ENCODE results near the gene ADGRF5. TPM values are rescaled to one million over a fixed set of nuclear protein-coding genes. Genes with fewer than 3 reads are reported as not detected.
"Not testable (repeated sequence)": the region's sequence is repeated elsewhere in the genome, so short reads cannot be mapped to it uniquely, and the experiment has no call there.

Gene ADGRF5
- polyA plus RNA-seq, 1 donor: 28.9 TPM

DNA sequence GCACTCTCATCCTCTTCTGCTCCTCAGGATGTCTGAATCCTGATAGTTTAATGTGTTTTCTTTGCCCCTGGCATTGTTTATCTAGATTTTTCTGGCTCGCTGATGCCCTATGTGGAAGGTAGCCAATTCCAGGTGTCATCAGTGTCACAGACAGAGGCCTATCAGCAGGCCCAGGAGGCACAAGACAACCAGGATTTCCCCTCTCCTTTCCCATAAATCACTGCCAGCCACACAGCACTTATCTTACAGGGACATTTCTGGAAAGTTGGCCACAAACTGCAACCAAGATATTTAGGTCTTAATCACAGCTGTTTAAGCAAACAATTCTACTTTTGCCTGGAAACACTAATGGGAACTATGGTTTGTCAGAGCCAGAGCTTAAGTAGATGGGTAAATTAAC is 28.1 kb downstream of the ADGRF5 start:
- DNase-seq: no peak

DNA sequence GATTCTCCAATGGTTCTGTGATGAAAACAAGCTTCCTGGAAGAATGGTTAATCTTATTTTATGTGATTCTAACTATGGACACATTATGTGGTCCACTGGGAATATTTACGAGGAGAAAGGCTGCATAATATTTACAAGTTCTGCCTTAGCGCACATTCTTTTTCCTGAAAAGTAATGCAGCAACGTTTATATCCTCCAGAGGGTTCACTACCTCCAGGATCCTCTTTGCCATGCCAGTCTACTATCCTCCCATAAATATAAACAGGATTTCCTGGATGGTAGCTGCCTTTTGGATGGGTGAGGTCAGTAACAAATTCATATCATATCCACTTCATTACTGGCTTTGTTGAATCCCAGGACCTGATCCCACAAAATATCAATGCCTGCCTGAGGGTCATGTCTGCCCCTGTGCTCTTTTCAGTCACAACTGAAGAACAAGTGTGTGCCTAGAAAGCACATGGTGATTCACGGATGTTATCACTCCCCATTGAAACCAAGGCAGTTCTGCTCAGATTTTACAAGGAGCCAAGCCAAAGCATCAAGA is 30.4 kb downstream of the ADGRF5 start:
- DNase-seq: no peak

DNA sequence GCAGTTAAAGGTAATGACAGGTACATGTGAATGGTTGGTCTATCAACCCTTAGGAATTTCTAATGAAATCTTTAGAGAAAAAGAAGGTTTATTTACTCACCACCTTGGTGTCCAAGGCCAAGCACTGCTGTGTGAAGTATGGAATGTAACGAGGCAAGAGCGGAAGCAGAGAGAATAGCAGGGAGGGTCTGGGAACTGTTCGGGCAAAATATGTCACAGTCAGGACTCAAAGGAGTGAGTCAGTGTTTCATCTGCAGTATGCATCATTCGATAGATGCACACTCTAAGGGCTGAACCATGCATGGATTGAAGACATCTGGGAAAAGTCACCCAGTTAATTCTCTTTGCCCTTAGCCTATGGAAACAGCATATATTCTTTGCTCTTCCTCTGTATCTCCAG is 33.2 kb downstream of the ADGRF5 start:
- DNase-seq: no peak

DNA sequence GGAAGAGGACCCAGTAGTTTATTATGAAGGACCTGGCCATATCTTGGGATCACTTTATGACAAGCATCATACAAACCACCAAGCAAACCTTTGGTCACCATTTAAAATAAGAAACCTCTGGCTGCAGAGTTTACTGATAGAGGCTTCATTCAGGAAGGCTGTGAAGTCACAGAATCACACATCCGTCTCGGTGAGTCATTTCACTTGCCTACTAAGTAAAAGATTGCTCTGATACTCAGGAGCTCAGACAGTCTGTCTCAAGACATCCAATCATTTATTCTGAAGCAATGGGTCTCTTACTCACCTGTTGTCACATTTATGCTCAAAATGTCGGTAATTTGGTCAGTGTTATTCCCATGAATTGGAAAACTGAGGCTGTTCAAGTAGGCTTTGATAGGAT is 33.7 kb downstream of the ADGRF5 start:
- DNase-seq: no peak

DNA sequence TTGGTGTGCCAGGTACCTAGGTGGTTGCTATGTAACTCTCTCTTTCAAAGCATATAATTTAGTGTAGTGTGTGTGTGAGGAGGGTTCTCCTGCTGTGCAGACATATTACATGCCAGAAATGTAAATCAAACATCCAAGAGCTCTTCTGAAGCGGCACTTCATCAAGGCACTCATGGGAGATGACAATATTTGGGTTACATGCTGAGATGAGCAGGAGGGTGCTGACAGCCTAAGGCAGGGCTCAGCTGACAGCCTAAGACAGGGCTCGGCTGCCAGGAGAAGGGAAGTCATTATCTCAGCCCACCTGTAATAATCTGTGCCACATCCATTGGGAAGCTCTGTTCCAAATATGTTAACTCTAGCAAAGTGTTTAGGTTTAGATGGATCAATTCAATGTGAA is 39.1 kb downstream of the ADGRF5 start:
- DNase-seq: no peak

DNA sequence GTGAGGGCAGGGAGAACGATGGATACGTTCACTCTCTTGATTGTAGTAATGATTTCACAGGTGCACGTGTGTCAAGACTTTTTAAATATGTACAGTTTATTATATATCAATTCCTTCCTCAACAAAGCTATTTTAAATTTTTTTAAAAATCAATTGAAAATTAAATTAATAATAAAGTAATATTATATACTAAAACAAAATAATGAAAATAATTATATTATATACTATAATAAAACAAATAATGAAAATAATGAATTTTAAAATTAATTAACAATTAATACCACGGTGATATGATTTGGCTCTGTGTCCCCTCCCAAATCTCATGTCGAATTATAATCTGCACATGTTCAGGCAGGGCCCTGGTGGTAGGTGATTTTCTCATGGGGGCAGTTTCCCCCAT is 42.7 kb downstream of the ADGRF5 start:
- DNase-seq: no peak

DNA sequence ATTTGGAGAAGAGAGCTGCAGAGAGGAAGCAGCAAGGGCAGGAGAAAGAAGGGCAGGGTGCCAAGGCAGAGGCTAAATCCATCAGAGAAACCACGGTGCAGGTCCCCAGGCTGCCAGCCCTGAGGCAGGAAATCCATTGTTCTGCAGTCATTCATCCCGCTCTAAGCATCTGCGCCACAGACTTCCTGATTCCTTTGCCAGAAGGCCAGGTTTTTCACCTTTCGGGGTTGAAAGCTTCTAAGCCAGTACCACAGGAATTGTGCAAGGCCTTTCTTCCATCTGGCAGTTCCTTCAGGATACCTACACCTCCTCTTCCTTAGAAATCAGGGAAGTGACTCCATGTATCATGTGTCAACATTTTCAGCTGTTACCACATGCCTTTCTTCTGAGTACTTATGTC is 45.6 kb downstream of the ADGRF5 start:
- peak; percentile 11 for DNase-seq

DNA sequence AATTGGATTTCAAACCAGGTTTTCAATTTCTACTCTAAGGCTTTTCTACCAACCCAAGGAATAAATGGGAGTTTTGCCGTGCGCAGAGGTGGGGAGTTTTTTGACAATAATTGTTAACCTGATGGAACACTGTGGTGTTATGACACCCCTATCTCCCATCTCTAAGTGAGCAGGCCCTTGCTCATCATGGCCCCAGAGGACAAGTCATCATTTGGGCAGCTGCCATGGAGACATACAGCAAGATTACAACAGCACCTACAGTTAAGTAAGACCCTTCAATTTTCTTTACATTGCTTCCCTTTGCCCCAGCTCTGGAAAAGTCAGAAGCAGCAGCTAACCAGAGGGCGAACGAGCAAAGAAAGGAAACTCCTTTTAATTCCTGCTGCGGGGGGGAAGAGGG is 54.3 kb downstream of the ADGRF5 start:
- DNase-seq: no peak

DNA sequence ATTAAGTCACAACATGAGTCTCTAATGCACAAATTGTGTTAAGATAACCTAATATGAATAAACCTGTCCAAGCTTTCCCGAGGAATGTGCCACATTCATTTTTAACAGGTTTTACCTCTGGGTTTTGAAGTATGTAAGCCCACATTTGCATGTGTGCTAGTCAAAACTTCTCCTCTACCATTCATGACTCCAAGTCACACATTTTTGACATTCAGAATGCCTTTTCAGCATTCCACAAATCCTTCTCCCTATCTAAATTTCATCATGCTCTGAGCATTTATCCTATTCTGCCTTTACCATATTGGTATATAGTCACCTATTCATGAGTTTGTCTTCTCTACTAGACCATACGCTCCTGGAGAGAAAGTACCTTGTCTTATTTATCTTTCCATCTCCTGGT is 56.5 kb downstream of the ADGRF5 start:
- no peak for DNase-seq

DNA sequence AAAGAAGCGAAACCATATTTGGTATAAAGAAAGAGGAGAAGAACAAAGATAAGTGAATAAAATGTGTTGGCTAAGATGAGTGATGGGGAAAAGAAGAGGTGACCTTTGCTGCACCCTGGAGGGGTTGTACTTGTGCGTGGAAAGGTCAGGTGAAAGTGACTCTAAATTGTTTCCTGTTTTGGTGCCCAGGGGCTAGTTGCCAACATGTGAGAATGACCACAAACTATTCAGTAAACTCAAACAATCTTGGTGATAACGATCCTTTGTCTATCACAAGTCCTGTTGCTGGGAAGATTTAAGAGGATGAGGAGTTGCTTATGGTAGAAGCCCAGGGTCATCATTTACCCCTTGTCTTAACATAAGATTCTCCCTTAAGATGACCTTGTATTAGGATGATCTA is 57.9 kb downstream of the ADGRF5 start:
- DNase-seq: no peak

DNA sequence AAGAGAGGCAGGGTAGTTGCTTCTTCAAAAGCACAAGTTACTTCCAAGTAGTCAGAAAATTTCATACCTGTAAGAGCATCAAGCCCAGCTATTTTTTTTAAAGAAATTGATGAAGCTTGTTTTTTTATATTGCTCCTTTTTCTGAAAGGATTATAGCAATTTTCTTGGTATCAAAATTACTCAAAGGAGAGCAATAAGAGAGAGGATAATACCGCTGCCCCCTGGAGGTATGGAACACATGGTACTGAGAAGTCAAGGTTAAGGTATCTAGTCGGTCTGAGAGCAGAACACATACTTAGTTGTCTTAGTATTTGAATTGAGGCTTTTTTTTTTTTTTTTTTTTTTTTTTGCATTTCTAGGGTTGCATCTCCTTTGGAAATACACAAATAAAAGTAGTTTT is 59.4 kb downstream of the ADGRF5 start:
- no peak for DNase-seq

DNA sequence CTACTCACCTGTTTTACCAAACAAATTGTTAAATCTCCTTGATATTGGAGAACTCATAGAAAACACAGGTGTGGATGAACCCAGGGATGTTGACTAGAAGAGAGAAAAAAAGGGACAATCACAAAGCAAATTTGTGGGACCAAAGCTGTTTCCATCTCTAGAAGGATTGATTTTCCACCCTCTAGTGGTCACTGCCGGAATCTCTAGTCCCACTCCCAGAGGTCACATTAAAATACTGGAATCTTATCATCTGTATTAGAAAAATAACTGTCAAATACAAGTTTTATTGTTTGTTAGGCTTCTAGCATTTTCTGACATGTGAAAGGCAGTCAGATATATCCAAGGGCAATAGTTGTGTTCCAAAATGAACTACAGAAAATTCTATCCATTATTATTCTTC is 65.8 kb downstream of the ADGRF5 start:
- DNase-seq: not testable (repeated sequence)

DNA sequence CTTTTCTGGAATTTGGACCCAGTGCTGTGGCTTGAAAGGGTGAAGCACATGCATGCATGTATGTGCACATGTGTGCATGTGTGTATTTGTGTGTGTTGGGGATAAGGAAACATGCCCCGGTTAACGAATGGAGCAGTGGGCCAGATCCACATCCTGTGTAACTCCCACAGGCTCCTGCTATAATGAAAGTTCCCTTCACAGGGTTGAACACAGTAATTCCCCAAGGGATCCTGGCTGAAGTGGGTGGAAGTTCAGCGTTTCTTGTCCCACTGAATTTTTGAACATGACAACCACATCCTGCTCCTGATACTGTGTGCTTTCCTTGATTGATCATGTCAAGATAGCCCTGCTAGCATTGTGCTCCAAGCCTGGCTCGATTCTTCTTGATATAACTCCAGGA is 70.2 kb downstream of the ADGRF5 start:
- DNase-seq: not testable (repeated sequence)

DNA sequence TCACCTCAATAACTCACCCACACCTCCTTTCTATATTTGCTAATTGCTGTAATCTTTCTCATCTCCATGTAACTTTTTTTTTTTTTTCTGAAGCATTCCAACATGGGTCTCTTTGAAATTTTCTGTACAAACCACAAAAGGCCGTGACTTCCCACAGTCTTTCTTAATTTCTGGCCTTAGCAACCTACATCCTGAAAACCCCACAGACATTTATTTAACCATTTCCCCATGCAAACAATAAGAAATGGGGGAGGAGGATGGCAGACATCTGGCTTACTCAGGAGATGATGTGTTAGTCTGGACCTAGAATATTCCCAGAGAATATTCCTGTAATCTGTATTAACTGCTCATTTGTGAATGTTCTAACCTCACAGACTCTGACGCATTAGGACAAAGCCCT is 70.9 kb downstream of the ADGRF5 start:
- DNase-seq: no peak

DNA sequence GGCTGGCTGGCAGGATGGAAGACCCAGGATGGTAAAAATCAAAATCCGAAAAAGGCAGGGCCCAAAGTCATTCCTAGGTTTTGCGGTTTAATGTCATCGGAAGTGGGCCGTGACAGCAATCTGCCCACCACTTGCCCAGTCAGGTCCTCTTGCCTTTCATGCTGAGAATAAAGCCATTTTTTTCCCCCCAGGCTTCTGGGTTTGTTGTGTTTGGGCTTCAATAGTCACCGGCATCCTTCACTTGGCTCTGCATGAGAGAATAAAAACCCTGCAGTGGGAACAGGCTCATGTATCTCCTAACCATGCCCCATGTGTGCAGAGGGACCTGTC is 72.4 kb downstream of the ADGRF5 start:
- DNase-seq: peak; percentile 10

DNA sequence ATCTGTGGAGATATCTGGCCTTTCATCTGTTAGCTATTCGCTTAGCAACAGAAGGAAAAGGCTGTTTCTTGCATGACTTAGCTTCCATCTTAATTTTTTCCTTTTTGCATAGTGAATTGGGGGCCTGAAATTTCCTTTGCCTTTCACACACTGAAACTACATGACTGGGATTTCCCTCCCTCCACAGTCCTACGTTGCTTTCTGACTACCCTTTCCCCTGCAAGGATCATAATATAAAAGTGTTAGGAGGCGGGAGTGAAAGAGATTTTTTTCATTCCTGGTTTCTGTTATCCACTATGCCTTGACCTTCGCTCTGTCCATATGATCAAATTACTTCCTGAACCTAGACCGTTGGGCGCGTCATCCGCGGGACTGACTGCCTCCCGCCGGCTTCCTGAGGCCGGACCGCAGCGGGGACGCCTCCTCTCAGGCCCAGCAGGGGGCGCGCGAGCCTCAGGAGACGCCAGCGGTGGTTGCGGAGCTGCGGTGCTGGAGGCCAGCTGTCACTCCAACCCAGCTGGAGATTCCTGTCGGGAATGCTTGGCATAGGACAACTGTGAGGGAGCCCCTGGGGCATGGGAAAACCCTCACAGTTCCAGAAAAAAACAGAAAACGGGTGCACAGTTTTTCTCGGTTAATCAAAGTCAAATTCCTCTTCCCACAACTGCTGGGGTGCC is 72.9 kb downstream of the ADGRF5 start:
- DNase-seq: peak; percentile 80

DNA sequence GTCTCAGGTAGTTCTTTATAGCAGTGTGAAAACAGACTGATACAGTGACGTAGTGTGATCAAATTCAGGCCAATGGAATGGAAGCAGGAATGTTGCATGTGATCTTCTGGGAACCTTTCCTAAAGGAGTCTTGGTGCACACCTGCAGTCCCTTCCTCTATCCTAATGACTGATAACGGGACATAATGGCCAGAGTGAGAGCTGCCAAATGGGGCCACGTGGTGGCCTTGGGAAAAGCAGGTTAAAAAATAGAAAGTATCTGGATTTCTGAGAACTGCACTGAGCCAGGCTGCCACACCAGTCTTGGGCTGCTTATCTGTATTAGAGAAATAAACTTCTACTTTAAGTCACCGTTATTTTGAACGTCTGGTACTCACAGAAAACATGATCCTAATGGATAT is 76.6 kb downstream of the ADGRF5 start:
- DNase-seq: no peak

DNA sequence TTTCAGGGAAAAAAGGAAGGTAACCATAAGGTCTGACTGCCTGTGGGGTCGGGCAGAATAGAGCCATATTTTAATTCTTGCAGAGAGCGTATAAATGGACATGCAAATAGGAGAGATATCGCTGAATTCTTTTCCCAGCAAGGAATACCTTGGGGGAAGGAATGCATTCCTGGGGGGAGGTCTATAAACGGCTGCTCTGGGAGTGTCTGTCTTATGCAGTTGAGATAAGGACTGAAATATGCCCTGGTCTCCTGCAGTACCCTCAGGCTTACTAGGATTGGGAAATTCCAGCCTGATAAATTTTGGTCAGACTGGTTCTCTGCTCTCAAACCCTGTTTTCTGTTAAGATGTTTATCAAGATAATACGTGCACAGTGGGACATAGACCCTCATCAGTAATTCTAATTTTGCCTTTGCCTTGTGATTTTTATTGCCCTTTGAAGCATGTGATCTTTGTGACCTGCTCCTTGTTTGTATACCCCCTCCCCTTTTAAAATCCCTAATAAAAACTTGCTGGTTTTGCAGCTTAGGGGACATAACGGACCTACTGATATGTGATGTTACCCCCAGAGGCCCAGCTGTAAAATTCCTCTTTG is 79.4 kb downstream of the ADGRF5 start:
- DNase-seq: not testable (repeated sequence)

DNA sequence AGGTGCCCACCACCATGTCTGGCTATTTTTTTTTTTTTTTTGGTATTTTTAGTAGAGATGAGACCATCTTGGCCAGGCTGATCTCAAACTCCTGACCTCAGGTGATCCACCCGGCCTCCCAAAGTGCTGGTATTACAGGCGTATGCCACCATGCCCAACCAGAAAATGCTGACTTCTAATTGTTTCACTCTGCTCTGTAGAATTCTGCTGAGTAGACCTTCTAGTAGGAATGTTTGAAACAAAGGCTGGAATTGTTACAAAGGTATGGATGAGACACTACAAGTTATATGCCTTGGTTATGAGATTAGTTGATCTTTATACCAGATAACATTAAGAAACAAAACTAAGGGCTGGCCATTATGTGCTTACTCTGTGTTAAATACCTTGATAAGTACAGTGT is 83.7 kb downstream of the ADGRF5 start:
- DNase-seq: no peak

DNA sequence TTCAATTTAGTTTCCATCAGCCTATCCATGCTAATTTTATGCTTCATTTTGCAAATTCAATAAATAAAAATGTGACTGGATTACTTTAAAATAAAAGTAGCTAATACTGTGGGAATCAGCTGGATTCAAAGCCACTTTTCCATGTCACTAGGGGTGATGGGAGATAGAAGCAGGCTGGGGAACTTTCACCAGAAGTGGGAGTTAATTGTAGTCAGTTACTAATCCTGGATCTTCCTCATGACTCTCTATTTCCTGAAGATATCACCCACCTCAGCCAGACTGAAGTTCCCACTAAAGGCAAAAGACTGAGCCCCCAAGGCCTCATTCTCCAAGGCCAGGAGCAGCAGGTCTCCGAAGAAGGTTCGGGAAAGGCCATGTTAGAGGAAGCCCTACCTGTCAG is 86.7 kb downstream of the ADGRF5 start:
- DNase-seq: not testable (repeated sequence)

DNA sequence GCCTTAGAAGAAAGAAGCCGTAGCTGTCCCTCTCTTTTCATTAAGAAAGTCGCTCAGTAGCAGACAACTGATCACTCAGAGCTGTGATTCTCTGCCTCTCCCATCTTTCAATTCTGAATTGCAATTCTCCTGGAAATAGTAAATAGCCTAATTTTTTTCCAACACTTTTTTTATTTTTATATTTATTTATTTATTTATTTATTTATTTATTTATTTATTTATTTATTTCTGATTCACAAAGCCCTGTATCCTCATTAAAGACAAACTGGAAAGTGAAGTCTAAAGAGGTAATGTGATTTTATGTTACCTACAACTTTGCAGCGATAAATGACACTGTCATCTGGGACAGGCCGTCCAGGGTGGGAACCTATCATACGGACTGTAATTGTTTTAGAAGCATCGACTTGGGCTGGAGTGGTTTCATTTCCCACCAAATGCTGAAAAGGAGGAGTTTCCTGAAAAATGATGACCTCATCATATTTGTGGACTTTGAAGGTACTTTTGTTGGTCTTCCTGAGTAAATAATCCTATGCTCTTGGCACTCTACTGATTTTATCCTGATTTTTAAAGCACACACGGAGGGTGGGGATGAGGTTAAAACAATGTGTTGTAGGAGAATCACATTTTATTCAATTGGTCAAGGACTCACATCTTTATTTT is 87.4 kb downstream of the ADGRF5 start:
- DNase-seq: not testable (repeated sequence)

DNA sequence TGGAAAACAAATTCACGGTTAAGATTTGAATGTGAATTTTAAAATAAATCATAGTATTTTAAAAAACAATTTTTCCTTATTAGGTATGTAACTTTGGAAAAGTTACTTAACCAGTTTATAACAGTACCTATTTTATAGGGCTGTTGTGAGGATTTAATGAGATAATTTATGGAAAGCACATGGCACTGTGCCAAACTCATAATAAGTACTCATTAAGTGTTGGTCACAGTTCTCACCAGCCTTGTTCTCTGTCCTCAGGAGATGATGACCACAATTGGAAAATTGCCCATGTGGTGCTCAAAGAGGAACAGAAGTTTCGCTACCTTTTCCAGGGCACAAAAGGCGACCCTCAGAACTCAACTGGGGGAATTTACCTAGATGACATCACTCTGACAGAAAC is 88.9 kb downstream of the ADGRF5 start:
- DNase-seq: no peak

DNA sequence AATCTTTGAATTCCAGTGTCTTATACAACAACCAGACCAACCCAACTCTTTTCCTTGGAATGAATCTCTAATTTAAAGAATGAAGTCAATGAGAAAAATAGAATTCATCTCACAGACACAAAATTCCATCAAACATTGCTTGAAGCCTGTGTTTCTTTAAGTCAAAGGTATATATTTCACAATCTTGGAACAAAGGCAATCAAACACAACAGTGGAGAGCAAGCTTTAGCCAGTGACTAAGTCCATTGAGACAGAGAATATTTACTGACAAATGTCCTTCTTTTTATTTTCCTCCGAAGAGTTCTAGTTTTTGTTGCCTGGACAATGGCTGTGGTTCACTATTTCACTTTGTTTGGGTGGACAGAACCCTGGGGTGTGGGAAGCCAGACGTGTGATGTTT is 92.8 kb downstream of the ADGRF5 start:
- no peak for DNase-seq

DNA sequence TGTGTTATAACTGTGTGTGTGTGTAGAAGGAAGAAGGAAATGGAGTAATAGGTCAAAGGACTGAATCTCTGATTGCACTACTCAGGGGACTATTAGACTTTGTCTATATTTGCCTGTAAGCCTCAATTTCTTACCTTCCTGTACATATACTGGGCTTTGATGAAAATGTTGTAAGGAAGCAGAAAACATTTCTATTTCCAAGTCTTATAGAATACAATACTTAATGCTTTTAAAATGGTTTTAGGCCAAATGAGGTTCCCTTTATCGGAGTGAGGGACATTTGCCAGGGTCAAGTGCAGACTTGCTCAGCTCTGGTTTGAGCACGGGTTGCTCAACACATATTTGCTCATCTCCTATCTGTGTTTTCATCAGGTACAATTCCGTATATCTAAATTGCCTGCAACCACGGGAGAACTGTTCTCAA is 100.3 kb downstream of the ADGRF5 start:
- no peak for DNase-seq
